ENCODE measurements around the gene GREB1. TPM values are rescaled to one million over a fixed set of nuclear protein-coding genes. Genes with fewer than 3 reads are reported as not detected.

The GREB1 gene
- total RNA-seq, 1 experiment from 2014 or later: 6.2 TPM

GRCh38 chr2:11649093-11649492 lies 115.2 kb downstream of the GREB1 start (continued):
- TF ChIP-seq REST (IDR thresholded peaks at IDR 0.05; ENCODE audit: low read depth) (no peak), YY1 (IDR thresholded peaks at IDR 0.05; ENCODE audit: extremely low read depth, insufficient replicate concordance, low read depth, low read length) (no peak)

- DNase-seq (ENCODE audit: low read depth, low spot score) (no peak), ATAC-seq (no peak)
- Histone ChIP-seq H3K27ac (ENCODE audit: low read depth, low read length) (no peak overlapping the region), H3K9ac (ENCODE audit: low read length) (no peak overlapping the region), H3K4me3 (replicated peaks in 1 of 2; ENCODE audit: low read depth in 1 of 2, low read length in 2 of 2) (no peak overlapping the region), H3K9me2 (ENCODE audit: insufficient read depth) (no peaks in the 10 kb centered on the region), H3K4me1 (ENCODE audit: control insufficient read depth in 1 of 2, insufficient read depth in 2 of 2, low read length in 2 of 2) (no peaks in the 10 kb centered on the region), H3K27me3 (ENCODE audit: insufficient read depth, low read length) (no peaks in the 10 kb centered on the region; the same call in 1 of the 2 replicates), H3K36me3 (ENCODE audit: control insufficient read depth in 1 of 2, insufficient read depth in 2 of 2, low read length in 2 of 2) (no peaks in the 10 kb centered on the region), H2AFZ (ENCODE audit: low read depth, low read length, poor library complexity, severe bottlenecking) (no peak overlapping the region), H3K9me3 (ENCODE audit: control insufficient read depth in 1 of 2, insufficient read depth in 1 of 2, low read depth in 1 of 2, low read length in 2 of 2) (no peaks in the 10 kb centered on the region), H3K4me2 (ENCODE audit: low read length) (no peak overlapping the region), H3K79me2 (ENCODE audit: insufficient read depth, low read length) (no peaks in the 10 kb centered on the region), H4K20me1 (ENCODE audit: insufficient read depth) (no peaks in the 10 kb centered on the region)
- no TSS peak for BruUV-seq (replicated peaks)
- POLR2A ChIA-PET: no interaction called here
- TF ChIP-seq POLR2A (IDR thresholded peaks at IDR 0.05; ENCODE audit: borderline replicate concordance, extremely low read depth, insufficient read depth, insufficient read length) (no peak), ZBTB33 (IDR thresholded peaks at IDR 0.05; ENCODE audit: extremely low read depth, insufficient replicate concordance, low read length) (no peak), EGR1 (IDR thresholded peaks at IDR 0.05; ENCODE audit: low read depth) (no peak), ZNF274 (IDR thresholded peaks at IDR 0.05; ENCODE audit: low read depth, low read length) (no peak), CEBPB (IDR thresholded peaks at IDR 0.05; ENCODE audit: low read depth) (no peak), ELF1 (IDR thresholded peaks at IDR 0.05; ENCODE audit: borderline replicate concordance, low read depth) (no peak), ZFX (IDR thresholded peaks at IDR 0.05) (no peak), EZH2phosphoT487 (IDR thresholded peaks at IDR 0.05; ENCODE audit: borderline replicate concordance) (no peak), SRF (IDR thresholded peaks at IDR 0.05; ENCODE audit: low read depth) (no peak), POLR2AphosphoS5 (IDR thresholded peaks at IDR 0.05; ENCODE audit: low read depth, low read length) (no peak), CBX3 (IDR thresholded peaks at IDR 0.05; ENCODE audit: low read depth) (no peak), RAD21 (IDR thresholded peaks at IDR 0.05; ENCODE audit: low read depth) (no peak), FOSL1 (IDR thresholded peaks at IDR 0.05; ENCODE audit: low read depth) (no peak), MAX (IDR thresholded peaks at IDR 0.05) (no peak), YY1 (IDR thresholded peaks at IDR 0.05; ENCODE audit: extremely low read depth, insufficient replicate concordance, low read depth, low read length) (no peak), CTCF (IDR thresholded peaks at IDR 0.05 in 2 of 3, conservative IDR thresholded peaks at IDR 0.05 in 1 of 3; ENCODE audit: borderline replicate concordance in 1 of 3, insufficient read depth in 1 of 3, low read depth in 2 of 3, low read length in 2 of 3) (no peak)
- intact Hi-C loops (cut with micrococcal nuclease): no loop called here
- CTCF ChIA-PET: no interaction called here
- RAD21 ChIA-PET (ENCODE audit: low non-redundant PET in 1 of 2, low total read pairs in 2 of 2, uncharacterized antibody in 2 of 2, unreplicated experiment in 2 of 2): no interaction called here
Measured at GRCh38 chr2:11651856-11652548, 118.2 kb downstream of the GREB1 start.
